Panc1 (cell line): ENCODE data around the gene KCNT1. TPM values are rescaled to one million over a fixed set of nuclear protein-coding genes. Genes with fewer than 3 reads are reported as not detected.

Source experiments
- ATAC-seq: fragments of 200-7000 bp; cut with Tn5 transposase; 2 replicates; pipeline ENCODE4 v1.9.1; 2020; ENCODE audit warnings: mild to moderate bottlenecking, moderate library complexity
- BruUV-seq: library from RNA; stranded (reverse); fragments of 400-500 nt; replicated peaks from 2 replicates; lab custom pipeline; 2021; lab: Mats Ljungman, UMichigan
- CTCF ChIA-PET: fragments of 300-600 bp; sonication (Branson Sonifier 250); formaldehyde crosslinking; loops from one replicate; lab custom pipeline; 2022; ENCODE audit warnings: antibody characterized with exemption; lab: Charles Lee
- POLR2A ChIA-PET: fragments of 300-600 bp; sonication (Branson Sonifier 250); formaldehyde crosslinking; loops from one replicate; lab custom pipeline; 2022; ENCODE audit warnings: antibody characterized with exemption; lab: Charles Lee
- DNase-seq: peaks from one replicate; pipeline ENCODE4 v3.0.0-alpha.2; 2010; ENCODE audit warnings: low read depth, low spot score
- H3K27ac ChIP-seq: 2 replicates; pipeline ENCODE4 v1.5.1; 2011; ENCODE audit warnings: mild to moderate bottlenecking, low read length, inconsistent platforms
- H3K27me3 ChIP-seq: fragments of 200-500 bp; sonication (Bioruptor generic); 2 replicates; pipeline ENCODE4 v1.6.0; 2014; ENCODE audit warnings: low read length, inconsistent platforms; ENCODE audit not compliant: control insufficient read depth, insufficient read depth
- H3K36me3 ChIP-seq: fragments of 200-500 bp; sonication (Bioruptor generic); 2 replicates; pipeline ENCODE4 v1.5.1; 2014; ENCODE audit warnings: inconsistent platforms, mild to moderate bottlenecking, low read length, moderate library complexity; ENCODE audit not compliant: control insufficient read depth, insufficient read depth
- H3K4me1 ChIP-seq: 2 replicates; pipeline ENCODE4 v1.5.1; 2011; ENCODE audit warnings: inconsistent platforms, mild to moderate bottlenecking, low read length, moderate library complexity; ENCODE audit not compliant: control insufficient read depth, insufficient read depth
- H3K4me3 ChIP-seq, 2 experiments: 2 replicates each; pipeline ENCODE4 v1.5.1; 2011 to 2012; ENCODE audit warnings: low read depth in 2 of 2, low read length in 2 of 2, mild to moderate bottlenecking in 2 of 2, inconsistent platforms in 1 of 2, moderate library complexity in 1 of 2
- H3K9me3 ChIP-seq: fragments of 200-500 bp; sonication (Bioruptor generic); 2 replicates; pipeline ENCODE4 v1.5.1; 2014; ENCODE audit warnings: low read depth, mild to moderate bottlenecking, inconsistent platforms, low read length, moderate library complexity; ENCODE audit not compliant: control insufficient read depth, insufficient read depth
- POLR2AphosphoS5 ChIP-seq: IDR thresholded peaks from 2 replicates; pipeline ENCODE4 v1.6.1; 2012; ENCODE audit warnings: mild to moderate bottlenecking, low read depth, low read length, moderate library complexity
- REST ChIP-seq, 2 experiments: IDR thresholded peaks; 2 replicates each; pipeline ENCODE4 v1.6.1; 2011 to 2012; ENCODE audit warnings: low read depth in 2 of 2, control low read depth in 1 of 2, low read length in 1 of 2, mild to moderate bottlenecking in 1 of 2, moderate library complexity in 1 of 2; ENCODE audit not compliant: insufficient read depth in 1 of 2
- SIN3A ChIP-seq: IDR thresholded peaks from 2 replicates; pipeline ENCODE4 v1.6.1; 2012; ENCODE audit warnings: low read depth, mild to moderate bottlenecking, low read length, moderate library complexity, borderline replicate concordance; ENCODE audit not compliant: insufficient read depth
- TCF7L2 ChIP-seq: IDR thresholded peaks from 2 replicates; pipeline ENCODE4 v1.6.1; 2011; ENCODE audit warnings: mild to moderate bottlenecking, low read depth, low read length, inconsistent platforms
- in situ Hi-C: cut with HindIII; loops from 2 replicates; pipeline ENCODE4 v1.10.0; 2016; ENCODE audit warnings: low sequenced_read_pairs, low pct_unique_long_range_greater_than_20kb
- intact Hi-C: fragments of 100-400 bp; cut with micrococcal nuclease; formaldehyde crosslinking; loops from one replicate; pipeline ENCODE4 v1.10.0; 2022; ENCODE audit not compliant: unreplicated experiment
- total RNA-seq: library from RNA; stranded (reverse); gene quantifications from one replicate; pipeline ENCODE4 v1.2.1, GENCODE V29; 2021; ENCODE audit not compliant: unreplicated experiment
- TF ChIP-seq, protein P1 (sequence below): fragments of 450-650 bp; IDR thresholded peaks from 2 replicates; pipeline ENCODE4 v1.5.1; 2017; ENCODE audit warnings: mild to moderate bottlenecking

The KCNT1 gene
- total RNA-seq, 1 experiment from 2014 or later: not detected

DNA sequence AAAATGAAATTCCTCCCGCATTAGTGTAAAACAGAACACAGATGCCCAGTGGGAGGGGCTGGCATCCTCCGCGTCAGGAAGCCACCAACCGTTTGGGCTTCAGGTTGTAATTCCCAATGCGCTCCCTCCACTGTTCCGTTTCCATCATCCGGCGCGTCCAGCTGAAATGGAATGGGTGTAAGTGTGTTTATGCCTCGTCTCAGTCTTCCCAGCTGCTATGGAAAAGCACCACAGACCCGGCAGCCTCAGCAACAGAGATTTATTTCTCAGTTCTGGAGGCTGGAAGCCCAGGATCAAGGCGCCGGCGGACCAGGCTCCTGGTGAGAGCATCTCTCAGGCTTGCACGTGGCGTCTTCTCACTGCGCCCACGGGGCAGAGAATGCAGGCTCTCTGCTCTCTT is 20.4 kb downstream of the KCNT1 start:
- ChIA-PET CTCF (no interaction called here), POLR2A (interaction anchor here (0.7 kb wide), 1 partner anchor 1927 kb away, joined by 3 read pairs; no protein-coding TSS in a partner anchor)
- intact Hi-C loops (no loop called here), in situ Hi-C loops (no loop called here)
- H3K4me3 ChIP-seq: no peak overlapping the region
- ATAC-seq (no peak), DNase-seq (no peak)
- no TSS peak for BruUV-seq
- TF ChIP-seq POLR2AphosphoS5: no peak
- no peaks in the 10 kb centered on the region for H3K27me3 ChIP-seq
- H3K4me1 ChIP-seq: no peaks in the 10 kb centered on the region
- no peaks in the 10 kb centered on the region for H3K9me3 ChIP-seq
- H3K27ac ChIP-seq: no peak overlapping the region
- no peaks in the 10 kb centered on the region for H3K36me3 ChIP-seq

GRCh38 chr9:135724186-135724787 is 22.3 kb downstream of the KCNT1 start:
- no peak overlapping the region for H3K4me3 ChIP-seq
- no TSS peak for BruUV-seq
- DNase-seq: no peak
- in situ Hi-C loops (no loop called here), intact Hi-C loops (no loop called here)
- TF ChIP-seq SIN3A (no peak), POLR2AphosphoS5 (no peak), TCF7L2 (no peak), REST (IDR thresholded peaks at IDR 0.05; ENCODE audit: insufficient read depth in 1 of 2, low read depth in 2 of 2, low read length in 1 of 2) (no peak)
- TF ChIP-seq, protein P1, sequence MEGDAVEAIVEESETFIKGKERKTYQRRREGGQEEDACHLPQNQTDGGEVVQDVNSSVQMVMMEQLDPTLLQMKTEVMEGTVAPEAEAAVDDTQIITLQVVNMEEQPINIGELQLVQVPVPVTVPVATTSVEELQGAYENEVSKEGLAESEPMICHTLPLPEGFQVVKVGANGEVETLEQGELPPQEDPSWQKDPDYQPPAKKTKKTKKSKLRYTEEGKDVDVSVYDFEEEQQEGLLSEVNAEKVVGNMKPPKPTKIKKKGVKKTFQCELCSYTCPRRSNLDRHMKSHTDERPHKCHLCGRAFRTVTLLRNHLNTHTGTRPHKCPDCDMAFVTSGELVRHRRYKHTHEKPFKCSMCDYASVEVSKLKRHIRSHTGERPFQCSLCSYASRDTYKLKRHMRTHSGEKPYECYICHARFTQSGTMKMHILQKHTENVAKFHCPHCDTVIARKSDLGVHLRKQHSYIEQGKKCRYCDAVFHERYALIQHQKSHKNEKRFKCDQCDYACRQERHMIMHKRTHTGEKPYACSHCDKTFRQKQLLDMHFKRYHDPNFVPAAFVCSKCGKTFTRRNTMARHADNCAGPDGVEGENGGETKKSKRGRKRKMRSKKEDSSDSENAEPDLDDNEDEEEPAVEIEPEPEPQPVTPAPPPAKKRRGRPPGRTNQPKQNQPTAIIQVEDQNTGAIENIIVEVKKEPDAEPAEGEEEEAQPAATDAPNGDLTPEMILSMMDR: no peak
- no peak overlapping the region for H3K27ac ChIP-seq
- POLR2A ChIA-PET: no interaction called here
- ATAC-seq: no peak
- CTCF ChIA-PET: no interaction called here
- H3K9me3 ChIP-seq: no peaks in the 10 kb centered on the region
- no peaks in the 10 kb centered on the region for H3K27me3 ChIP-seq
- H3K4me1 ChIP-seq: no peaks in the 10 kb centered on the region
- no peaks in the 10 kb centered on the region for H3K36me3 ChIP-seq

GRCh38 chr9:135726138-135726853 is 24.3 kb downstream of the KCNT1 start:
- TF ChIP-seq, protein P1: peak; percentile 22; the same call in 1 of the 2 replicates
- TF ChIP-seq POLR2AphosphoS5: no peak
- CTCF ChIA-PET: no interaction called here
- peak; percentile 69 for ATAC-seq
- POLR2A ChIA-PET: no interaction called here
- Histone ChIP-seq H3K27me3 (no peaks in the 10 kb centered on the region), H3K4me1 (no peaks in the 10 kb centered on the region), H3K36me3 (no peaks in the 10 kb centered on the region), H3K27ac (no peak overlapping the region), H3K9me3 (no peaks in the 10 kb centered on the region), H3K4me3 (no peak overlapping the region)
- DNase-seq: no peak
- intact Hi-C loops: no loop called here
- no TSS peak for BruUV-seq
- in situ Hi-C loops: no loop called here
